ENCODE measurements around the gene DDX1.
"Not testable (repeated sequence)": the region's sequence is repeated elsewhere in the genome, so short reads cannot be mapped to it uniquely, and the experiment has no call there.

The DDX1 gene

DNA sequence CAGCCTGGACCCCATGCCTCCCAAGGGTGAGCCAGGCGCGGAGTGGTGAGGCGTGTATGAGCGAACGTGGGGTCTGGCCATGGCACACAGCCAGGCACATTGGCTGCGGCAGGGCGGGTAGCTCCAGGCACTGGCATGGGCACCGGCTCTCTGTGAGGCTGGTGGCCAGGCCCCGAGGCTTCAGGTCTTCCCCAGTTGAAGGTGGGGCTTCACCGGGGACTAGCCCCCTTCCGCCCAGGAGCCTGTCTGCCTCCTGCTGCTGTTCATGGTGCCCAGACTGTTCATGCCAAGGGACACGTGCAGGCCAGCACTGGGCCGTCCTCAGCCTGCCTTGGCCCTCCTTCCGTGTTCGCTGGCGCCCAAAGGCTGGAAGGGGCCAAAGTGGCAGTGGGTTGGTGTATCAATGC is 26.8 kb downstream of the DDX1 start:
- no peak for DNase-seq

DNA sequence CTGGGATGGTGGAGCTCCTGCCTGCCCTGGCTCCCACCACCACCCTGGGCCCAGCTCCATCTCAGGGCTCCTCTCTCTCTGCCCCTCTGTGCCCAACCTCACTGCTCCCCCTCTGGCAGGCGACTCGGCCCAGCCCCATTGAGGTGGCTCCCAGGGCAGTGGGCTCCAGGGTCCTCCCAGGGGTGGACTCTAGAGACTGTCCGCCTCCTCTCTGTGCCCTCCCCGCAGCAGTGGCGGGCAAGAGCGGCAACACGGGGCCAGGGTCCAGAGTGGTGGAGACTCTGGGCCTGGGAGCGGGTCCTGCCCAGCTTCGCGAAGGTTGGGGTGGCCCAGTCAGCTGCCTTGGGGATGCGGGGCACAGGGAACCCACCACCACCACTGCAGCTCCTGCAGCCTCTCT is 27.4 kb downstream of the DDX1 start:
- DNase-seq: no peak

DNA sequence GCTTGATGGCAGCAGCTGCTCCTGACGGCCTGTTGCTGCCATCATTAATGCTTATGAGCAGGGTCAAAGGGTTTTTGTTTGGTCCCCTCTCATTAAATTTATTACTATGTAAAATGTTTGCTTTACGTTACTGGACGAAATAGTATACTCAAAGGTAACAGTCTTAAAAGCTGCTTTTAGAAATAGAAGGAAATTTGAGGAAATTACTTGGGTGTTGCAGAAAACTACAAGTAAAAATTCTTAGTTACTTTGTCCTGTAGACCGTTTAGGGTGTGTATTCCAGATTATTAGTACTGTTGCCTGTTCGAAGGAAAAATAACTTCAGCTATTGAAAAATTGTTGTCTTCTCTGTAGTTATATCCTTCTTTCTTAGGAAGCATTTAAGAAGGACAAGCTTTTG is 27.8 kb downstream of the DDX1 start:
- DNase-seq: no peak

DNA sequence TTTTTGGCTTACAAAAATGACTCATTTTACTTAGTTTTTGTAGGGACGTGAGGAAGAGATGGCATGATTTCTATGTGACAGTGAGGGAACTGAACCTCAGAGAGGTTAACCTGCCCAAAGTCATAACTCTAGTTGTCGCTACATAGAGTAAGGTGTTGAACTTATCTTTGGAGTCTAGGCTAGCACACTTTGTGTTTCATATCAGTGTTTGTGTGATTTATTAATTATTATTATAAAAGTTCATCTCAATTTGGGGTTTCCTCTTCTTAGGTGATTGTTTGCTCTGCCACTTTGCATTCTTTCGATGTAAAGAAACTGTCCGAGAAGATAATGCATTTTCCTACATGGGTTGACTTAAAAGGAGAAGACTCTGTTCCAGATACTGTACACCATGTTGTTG is 28.3 kb downstream of the DDX1 start:
- DNase-seq: no peak

DNA sequence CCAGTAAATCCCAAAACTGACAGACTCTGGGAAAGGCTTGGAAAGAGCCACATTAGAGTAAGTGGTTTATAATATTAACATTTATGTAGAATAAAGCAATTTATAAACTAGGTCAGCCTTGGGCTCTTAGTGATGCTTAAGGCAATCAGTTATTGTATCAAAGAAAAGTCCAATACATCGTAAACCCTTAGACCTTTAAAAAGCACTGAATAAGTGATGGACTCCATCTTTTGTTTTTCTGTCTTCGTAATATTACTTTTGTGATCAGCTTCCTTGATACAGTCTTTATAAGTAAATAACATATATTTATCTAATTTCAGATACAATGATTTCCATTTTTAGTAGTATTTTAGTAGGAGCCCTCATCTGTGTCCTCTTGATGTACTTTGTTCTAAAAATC is 28.7 kb downstream of the DDX1 start:
- DNase-seq: no peak

DNA sequence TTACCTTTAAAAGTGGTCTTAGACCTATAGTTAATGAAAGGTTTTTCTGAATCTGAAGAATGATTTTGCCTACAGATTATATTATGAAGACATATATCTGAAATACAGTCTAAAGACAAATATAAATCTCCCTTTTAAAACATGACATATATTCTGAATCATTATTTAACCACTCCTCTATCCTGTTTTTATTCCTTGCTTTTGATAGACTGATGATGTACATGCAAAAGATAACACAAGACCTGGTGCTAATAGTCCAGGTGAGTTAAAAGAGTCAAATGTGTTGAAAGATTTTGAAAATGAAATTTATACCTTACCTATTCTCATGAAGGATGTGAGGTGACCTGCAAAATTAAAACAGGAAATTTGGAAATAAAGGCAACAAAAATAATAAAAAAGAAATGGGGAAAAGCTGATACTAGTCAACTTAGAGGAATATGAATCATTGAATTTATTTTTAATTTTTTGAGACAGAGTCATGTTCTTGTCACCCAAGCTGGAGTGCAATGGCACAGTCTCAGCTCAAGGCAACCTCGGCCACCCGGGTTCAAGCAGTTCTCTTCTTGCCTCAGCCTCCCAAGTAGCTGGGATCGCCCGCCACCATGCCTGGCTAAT is 29.3 kb downstream of the DDX1 start:
- no peak for DNase-seq

DNA sequence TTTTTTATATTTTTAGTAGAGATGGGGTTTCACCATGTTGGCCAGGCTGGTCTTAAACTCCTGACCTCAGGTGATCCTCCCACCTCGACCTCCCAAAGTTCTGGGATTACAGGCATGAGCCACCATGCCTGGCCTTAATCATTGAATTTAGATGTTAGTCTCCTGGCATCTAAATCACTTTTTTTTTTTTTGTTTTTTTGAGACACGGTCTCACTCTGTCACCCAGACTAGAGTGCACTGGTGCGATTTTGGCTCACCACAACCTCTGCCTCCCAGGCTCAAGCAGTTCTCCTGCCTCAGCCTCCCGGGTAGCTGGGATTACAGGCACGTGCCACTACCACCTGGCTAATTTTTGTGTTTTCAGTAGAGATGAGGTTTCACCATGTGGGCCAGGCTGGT is 29.8 kb downstream of the DDX1 start:
- DNase-seq: not testable (repeated sequence)

DNA sequence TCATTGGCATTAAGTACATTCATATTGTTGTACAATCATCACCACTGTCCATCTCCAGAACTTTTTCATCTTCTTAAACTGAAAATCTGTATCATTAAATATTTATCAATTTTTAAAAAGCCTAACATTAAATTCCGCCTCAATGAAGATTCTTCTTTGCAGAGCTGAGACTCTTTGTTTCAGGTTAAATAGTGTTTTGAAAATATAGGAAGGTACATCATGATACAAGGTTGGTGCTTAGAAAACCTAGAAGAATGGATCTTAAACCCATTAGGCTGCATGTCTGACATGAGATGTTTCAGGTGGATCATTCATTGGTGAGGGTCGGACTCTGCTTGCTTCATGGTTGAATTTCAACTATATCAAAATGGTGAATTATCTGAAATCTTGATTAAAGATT is 30.5 kb downstream of the DDX1 start:
- DNase-seq: no peak

DNA sequence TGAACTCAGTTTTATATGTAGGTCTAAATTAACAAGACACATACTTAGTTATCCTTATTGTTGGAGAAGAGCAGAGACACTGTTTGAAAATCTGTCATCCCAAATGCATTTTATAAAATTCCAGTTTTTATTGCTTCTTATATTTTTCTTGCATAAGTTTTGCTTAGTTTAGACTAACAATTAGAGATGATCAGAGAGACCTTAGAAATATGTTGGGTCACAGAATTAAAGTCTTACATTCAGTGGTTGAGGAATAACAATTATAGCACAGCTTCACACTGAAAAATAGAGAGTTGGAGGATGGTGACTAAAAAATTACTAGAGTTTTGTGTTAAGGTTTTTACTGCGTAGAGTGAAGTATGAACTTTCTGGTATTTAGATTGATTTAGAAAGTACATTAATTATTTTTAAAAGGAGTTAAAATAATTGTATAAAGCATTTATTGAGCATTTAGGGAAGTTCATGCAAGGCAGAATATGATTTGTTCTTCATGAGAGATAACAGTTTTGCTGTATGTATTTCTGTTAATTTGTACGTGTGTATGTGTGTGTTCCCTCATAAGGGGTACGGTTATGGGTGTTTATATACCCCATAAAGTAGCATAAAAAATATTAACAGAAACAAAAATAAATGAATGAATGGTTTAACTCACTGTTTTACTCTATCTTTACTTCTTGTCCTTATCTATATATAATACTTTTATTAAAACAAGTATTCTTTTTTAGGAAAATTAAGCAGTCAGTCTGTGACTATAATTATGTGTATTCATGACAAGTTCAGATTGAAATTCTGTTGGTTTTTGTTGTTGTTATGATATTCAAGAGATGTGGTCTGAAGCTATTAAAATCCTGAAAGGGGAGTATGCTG is 31.2 kb downstream of the DDX1 start:
- DNase-seq: no peak

DNA sequence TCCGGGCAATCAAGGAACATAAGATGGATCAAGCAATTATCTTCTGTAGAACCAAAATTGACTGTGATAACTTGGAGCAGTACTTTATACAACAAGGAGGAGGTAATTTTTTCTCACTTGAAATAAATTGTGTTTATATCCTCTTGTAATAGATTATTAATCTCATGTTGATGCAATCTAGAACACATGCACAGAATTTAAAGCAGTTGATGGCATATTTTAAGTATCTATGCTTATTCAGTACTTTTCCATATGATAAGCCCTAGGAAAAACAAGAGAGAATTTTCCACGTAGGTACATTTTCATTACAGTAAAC is 31.8 kb downstream of the DDX1 start:
- DNase-seq: no peak

DNA sequence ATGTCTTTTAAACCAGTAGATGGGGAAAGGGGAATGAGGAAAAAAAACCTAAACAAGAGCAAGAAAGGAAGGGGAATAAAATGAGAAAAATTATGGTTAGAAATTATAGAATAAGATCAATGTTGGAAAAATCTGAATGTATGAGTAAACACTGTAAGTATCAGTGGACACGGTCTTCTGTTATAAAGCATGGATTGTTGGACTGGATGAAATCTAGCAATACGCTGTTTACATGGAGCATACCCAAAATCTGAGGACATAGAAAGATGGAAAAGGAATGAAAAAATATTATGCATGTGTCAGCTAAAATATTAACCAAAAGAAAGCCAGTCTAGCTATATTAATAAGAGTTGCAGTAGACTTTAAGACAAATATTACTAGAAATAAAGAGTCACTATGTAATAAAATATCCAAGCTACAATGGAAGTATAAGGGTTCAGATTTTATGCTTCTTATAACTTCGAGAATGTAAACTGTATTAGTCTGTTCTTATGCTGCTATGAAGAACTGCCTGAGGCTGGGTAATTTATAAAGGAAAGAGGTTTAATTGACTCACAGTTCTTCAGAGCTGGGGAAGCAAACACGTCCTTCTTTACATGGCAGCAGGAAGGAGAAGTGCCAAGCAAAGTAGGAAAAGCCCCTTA is 32.4 kb downstream of the DDX1 start:
- no peak for DNase-seq

DNA sequence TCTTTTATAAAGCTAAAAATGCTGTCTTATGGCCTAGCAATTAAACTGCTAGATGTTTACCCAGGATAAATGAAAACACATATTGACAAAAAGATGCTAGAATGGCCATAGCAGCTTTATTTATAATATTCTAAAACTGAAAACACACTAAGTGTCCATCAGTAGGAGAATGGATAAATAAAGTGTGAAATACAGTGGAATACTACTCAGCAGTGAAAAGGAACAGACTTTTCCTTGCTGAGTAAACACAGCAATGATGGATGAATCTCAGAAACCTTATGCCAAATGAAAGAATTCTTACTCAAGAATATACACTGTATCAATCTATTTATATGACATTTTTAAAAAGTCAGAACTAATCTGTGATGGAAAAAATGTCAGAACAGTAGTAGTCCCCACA is 33.2 kb downstream of the DDX1 start:
- no peak for DNase-seq

DNA sequence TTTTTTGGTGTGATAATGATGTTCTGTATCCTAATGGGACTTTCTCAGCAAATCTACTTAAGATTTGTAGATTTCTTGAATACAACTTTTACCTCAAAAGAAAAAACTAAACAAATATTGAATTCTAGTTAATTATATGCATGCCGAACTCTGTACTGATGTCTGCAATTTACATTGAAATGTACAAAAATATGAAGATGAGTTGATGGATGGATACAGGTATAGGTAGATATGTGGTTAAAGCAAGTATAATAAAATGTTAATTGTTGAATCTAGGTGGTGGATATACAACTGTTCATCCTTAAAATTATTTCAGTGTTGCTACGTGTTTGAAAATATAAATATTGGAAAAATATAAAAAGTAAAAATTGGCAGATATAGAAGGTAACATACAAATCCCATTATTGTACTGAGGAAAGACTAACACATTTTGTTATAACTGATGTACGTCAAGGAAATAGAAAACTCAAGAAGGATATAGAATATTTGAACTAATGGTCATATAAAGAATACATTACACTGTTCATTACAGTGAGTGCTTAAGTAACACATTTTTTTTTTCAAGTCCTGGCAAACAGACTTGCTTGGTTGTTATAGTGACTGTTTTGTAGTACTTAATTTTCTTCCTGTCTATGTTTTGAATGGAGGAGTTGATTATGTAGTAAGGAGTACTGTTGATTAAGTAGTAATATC is 33.8 kb downstream of the DDX1 start:
- DNase-seq: no peak

DNA sequence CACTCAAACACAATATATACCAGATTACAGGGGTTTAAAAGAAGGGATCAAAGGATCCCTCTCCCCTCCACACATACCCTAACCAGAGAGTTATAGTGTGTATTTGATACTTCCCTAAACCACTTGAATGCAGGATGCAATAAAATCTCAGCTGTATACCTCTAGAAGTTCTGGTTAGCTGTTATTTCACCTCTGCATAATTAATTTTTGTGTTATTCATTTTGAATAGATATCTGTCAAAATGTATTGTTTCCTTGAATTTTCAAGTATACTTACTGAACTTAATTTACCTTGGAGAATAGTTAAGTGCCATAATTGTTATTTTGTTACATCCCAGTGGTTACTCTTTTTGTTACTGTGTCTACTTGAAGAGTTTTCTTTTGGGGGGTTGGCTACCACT is 34.5 kb downstream of the DDX1 start:
- no peak for DNase-seq

DNA sequence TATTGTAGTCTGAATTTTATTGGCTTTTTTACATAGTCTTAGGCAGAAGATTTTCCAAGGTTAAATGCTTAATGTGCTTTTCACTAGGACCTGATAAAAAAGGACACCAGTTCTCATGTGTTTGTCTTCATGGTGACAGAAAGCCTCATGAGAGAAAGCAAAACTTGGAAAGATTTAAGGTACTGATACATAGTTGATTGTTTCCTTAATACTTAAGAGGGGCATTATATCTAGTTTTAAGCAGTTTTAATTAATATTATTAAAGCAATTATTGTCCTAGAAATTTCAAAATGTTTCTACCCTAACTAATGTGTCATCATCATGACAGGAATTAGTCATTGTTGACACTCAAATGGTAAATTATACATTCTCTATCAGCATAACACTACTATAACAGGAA is 35.3 kb downstream of the DDX1 start:
- DNase-seq: no peak

DNA sequence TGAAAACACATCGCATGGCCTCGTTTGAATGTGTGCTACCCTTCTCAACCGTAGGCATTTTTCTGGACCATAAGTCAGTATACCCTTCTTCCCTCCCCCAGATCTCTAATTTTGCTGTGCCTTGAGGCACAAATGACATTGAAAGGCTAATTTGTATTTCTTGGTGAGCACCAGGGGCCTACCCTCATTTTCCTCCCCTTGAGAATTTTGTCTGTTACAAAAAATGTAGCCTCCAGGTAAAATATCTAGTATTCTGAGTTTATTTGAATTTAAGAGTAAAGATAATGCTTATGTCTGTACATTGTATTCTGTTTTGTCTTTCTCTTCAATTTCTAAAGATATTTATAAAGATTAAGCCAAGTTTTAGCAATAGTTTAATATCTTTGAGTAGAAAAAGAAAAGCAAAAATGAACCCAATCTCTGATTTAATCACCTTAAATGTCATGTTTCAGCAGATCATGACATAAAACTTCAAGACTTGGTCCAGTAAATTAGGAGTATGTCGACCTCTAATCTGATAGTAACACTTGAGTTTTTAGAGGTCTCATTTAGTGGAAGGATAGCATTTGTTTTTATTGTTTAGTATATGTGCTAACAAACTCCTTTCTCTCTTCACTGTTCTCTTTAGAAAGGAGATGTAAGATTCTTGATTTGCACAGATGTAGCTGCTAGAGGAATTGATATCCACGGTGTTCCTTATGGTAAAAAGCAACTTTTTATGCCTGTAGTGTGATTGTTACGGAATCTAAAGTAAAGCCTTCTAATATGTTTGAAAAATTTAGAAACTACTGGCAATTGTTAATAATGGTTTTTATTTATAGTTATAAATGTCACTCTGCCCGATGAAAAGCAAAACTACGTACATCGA is 36.4 kb downstream of the DDX1 start:
- DNase-seq: no peak

DNA sequence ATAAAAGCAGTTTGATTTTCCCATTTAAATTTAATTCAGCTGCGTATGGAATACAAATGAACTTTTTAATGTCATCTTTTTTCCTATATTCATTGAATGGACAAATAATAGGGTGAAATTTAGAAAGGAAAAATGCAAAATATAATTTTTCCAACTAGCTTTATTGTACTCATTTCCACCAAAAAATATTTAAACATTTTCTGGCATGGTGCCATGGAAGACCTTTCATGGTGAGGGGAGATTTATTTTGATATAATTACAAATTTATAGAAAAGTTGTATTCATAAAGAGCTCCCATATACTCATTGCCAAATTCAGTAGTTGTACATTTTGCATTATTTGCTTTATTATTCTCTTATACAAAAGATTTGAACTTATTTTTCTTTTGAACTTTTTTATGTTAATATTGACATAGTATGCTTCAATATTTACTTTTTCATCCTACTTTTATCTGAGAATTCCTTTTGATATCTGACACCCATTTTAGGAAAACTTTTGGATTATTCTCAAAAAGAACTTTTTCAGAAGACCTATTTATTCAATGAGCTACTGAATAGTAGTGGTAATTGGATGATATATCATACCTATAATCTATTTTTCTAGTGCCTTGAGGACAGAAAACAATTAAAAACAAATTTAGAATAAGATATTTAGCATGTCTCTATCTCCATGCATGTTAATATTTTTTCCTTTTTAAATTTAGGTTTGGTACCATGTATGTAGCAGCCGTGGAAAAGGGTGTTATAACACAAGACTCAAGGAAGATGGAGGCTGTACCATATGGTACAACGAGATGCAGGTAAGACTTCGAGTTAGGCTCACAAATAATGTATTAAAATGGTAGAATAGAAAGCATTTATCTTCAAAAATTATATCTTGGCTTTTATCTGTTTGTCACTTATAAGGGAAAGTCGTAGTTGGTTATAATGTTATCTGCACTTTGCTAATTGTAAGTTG is 37.5 kb downstream of the DDX1 start:
- DNase-seq: no peak

DNA sequence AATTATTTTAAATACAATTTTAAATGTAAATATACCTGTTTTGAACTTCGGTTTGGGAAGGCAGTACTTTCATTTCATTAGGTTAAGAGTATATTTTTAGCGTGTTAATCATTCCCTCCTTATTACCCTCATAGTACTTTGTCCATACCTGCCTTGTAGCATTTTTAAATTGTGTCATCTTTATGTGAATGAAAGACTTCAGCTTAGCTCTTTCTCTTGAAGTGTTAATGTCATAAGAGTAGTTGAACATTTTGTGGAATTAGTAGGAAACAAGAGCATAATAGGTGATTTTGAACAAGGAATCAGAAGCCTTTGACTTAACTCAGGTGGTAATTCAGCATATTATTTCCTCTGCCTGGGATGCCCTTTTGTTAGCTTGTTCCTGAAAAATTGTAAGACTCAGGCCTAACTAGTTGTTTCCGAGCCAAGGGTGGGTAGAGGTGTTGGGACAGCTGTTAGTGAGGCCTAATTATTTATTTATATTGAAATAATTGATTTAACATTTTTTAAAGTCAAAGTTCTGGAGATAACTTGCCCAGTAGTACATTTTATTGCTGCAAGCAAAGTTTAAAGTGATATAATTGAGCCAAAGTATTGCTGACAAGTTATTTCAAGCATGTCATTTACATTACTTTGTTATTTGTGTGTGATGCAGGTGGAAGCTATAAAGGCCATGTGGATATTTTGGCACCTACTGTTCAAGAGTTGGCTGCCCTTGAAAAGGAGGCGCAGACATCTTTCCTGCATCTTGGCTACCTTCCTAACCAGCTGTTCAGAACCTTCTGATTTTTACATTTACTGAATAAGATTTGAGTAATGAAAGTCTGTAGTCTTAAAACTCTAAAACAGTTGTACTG is 38.7 kb downstream of the DDX1 start:
- no peak for DNase-seq

DNA sequence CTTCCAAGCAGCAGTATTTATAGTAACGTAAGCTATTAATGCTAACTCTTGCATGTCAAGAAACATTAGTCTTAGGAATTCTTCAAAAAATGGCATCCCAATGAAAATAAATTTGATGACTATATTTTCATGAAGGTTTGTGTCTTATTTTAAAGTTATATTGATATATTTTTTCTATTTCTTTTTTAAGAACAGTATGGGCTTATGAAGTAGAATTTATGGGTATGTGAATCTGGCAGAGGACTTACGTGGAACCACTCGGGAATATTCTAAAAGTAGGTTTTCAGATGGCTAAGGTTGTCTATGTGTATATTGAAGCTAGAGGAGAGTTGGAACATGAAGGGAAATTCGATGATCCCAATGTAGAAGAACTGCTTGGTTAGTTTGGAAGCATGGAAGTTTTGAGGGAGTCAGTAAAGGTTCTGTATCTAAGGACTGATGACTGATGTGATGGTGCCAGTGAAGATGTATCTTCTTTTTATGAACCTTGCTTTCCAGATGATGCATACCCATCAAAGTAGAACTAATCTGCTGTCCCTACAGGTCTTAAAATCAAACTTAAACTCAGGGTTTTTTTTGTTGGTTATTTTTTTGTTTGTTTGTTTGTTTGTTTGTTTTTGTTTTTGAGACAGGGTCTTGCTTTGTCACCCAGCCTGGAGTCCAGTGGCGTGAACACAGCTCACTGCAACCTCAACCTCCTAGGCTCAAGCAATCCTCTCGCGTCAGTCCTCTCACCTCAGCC is 39.5 kb downstream of the DDX1 start:
- DNase-seq: no peak

DNA sequence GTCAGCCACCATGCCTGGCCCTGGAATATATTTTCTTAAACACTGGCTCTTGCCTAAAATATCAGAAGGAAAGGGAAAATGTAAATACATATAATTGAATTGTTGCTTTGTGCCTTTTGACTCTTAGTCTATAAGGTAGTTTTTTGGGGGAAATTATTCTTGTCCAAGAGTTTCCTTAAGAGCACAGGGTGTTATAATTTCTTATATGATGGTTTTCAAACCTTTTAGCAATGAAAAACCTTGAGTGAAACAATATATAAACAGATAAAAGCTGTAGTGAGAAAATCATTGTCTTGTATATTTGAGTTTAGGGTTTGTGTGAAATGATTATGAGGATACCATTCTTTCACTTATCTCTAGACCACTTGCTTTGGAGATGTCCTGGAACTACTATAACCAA is 40.2 kb downstream of the DDX1 start:
- no peak for DNase-seq

All from CD4-positive, alpha-beta T cell treated with Interleukin-4 for 1 hour (primary cell).